NCI-H1048 (cell line): ENCODE data around the gene TFDP1.
A peak's percentile ranks its signal among the peaks of the same experiment; 100 is the strongest.

Source experiments
- DNase-seq: peaks from one replicate; lab custom pipeline; 2025; lab: John Stamatoyannopoulos, UW

TFDP1 gene

GRCh38 chr13:113584205-113584869 lies at the start of gene TFDP1:
TFDP1 (plus strand) TSS chr13:113584753; CDS start chr13:113585838, 1,085 bp downstream.
- DNase-seq: peak; percentile 69

DNA sequence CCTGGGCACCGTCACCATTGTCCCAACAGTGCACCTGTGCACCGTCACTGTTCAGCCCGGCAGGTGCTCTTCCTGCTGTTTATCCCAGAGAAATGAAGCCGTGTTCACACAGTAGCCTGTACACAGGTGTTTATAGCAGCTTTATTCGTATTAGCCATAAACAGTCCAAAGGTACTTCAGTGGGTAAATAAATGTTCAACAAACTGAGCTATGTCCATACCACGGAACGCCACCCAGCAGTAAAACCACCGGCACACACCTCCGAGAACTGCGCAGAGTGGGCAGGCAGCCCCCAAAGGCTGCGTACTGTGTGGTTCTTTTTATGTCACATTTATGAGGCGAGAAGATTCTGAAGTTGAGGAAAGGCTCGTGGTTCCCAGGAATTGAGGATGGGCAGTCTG lies 49.2 kb upstream of the TFDP1 start:
- no peak for DNase-seq

- no peak for DNase-seq
Measured at GRCh38 chr13:113536461-113537110, 48.0 kb upstream of the TFDP1 start.

- DNase-seq: no peak
Measured at GRCh38 chr13:113537205-113537604, 47.3 kb upstream of the TFDP1 start.

DNA sequence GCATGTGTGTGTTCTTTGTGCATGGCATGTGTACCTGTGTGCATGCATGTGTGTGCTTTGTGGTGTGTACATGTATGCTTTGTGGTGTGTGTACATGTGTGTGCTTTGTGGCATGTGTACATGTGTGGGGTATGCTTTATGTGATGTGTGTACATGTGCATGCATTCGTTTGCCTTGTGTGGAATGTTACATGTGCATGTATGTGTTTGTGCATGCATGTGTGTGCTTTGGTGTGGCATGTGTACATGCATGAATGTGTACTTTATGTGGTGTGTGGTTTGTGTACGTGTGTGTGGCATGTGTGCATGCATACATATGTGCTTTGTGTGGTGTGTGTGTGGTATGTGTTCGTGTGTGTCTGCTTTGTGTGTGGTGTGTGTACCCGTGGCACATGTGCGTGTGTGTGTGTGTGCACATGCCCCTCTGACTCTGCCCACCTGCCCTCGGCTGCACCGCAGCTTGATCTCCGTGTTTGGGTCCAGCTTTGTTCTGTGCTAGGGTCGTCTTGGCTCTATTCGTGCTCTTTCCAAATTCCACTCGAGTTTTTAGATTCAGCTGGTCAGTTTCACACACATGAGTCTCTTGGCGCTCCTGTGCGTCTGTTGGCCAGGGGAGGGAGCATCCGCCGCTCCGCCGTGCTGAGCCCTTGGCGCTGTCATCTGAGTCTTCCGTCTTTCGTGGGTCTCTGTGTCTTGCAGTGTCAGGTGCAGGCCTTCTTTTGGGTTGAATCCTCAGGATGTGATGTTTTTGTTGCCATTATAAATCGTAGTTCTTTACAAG lies 46.5 kb upstream of the TFDP1 start:
- DNase-seq: no peak

- no peak for DNase-seq
Measured at GRCh38 chr13:113538689-113539058, 45.9 kb upstream of the TFDP1 start.

DNA sequence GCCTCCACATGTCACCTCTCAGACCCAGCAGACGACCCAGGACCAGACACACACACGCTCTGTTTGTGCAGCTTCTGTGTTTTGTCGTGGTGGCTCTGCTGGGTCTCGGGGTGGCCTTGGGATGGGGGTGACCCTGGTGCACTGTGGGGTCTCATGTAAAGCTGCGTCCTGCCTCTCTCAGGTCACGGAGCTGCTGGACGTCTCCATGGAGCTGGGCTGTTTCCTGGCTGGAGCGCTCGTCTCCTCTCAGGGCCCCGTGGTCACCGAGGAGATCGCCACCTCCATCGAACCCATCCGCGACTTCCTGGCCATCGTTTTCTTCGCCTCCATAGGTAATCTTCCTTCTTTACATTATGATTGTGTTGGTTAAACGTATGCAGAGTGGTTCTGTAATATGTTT lies 45.4 kb upstream of the TFDP1 start:
- DNase-seq: no peak

DNA sequence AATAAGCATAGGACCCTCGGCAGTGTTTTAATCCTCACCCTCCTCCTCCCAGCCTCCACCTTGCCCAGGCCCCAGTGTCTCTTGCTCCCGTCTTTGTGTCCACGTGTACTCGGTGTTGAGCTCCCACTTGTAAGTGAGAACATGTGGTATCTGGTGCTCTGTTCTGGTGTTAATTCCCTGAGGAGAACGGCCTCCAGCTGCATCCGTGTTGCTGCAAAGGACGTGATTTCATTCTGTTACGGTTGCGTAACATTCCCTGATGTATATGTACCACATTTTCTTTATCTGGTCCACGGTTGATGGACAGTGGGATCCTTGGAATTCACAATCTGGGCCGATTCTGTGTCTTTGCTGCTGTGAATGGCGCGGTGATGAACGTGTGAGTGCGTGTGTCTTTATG lies 44.7 kb upstream of the TFDP1 start:
- no peak for DNase-seq

- no peak for DNase-seq
Measured at GRCh38 chr13:113540523-113540922, 44.0 kb upstream of the TFDP1 start.

- no peak for DNase-seq
Measured at GRCh38 chr13:113542751-113543424, 41.7 kb upstream of the TFDP1 start.

GRCh38 chr13:113544071-113544891 lies 40.3 kb upstream of the TFDP1 start:
- no peak for DNase-seq

DNA sequence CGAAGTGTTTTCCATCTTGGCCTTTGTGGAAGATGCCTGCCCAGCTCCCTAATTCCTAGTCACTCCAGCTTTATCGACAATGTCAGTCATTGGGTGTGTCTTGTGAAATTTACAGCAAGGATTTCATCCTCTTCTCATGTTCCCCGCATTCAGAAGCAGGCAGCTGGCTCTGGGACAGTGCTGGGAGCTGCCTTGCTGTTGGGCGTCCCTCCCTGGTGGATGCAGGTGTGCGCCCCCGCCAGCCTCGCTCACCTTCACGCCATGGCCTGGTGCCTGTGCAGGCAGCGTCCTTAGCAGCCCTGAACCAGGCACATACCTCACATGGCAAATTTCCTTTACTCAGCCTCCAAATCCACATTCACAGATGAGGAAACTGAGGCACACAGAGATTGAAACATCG lies 39.7 kb upstream of the TFDP1 start:
- no peak for DNase-seq

- DNase-seq: no peak
Measured at GRCh38 chr13:113545455-113545930, 39.1 kb upstream of the TFDP1 start.

- DNase-seq: no peak
Measured at GRCh38 chr13:113545931-113546516, 38.5 kb upstream of the TFDP1 start.

DNA sequence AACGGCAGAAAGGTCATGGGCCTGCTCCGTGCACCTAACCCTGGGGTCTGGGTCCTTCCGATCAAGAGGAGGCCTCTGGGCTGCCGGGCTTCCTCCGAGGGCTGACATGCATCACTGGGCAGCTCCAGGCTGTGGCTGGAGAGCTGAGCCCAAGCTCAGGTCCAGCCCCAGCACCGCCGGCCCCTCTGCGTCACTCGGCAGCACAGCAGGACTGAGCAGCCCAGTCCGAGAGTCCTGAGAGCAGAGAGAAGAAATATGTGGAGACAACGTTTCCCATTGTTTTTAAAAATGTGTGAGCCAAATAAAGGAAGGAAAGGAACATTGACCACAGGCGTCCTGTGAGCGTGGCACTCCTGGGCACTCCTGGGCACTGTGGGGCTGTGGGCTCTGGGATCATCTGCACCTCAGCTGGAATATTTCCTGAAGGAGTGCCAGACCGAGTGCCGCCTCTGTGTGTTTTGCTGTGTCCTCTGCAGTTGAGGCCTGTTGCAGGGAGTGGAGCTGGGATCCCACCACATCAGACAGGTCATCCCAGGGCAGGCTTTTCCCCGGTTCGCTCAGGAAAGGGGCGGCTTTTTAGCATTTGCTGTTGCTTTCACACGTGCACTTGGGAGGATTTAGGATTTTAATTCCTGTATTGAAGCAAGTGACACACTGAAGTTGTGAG lies 37.8 kb upstream of the TFDP1 start:
- no peak for DNase-seq

GRCh38 chr13:113547238-113547971 lies 37.1 kb upstream of the TFDP1 start:
- DNase-seq: no peak

DNA sequence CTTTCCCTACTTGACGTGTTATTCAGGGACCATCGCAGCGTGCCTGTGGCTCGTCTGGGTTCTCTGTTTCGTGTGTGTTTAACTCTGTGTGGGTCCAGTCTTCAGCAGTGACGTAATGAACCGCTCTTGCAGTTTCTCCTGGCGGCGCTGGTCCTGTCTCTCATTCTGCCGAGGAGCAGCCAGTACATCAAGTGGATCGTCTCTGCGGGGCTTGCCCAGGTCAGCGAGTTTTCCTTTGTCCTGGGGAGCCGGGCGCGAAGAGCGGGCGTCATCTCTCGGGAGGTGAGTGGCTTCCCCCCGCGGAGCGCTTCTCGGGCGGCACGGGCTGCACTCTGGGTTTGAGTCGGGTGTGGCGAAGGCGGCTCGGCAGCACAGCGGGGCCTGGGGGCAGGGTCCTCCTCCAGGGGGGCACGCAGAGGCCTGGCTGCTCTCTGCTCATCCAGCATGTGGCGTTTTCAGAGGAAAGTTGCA lies 36.3 kb upstream of the TFDP1 start:
- no peak for DNase-seq

GRCh38 chr13:113548778-113549621 lies 35.6 kb upstream of the TFDP1 start:
- no peak for DNase-seq

- no peak for DNase-seq
Measured at GRCh38 chr13:113550453-113550852, 34.1 kb upstream of the TFDP1 start.
